NCI-H1417 (cell line): ENCODE data around the gene CCNG2.

ENCODE experiments used
- DNase-seq, 3 experiments: peaks; one replicate each; lab custom pipeline; 2025; lab: John Stamatoyannopoulos, UW

CCNG2 gene

GRCh38 chr4:77203380-77204197 is 46.6 kb downstream of the CCNG2 start:
- DNase-seq = peak; percentile 52 to 85 (median 85)

GRCh38 chr4:77204621-77205020 is 47.6 kb downstream of the CCNG2 start:
- no peak for DNase-seq

- no peak for DNase-seq
Measured at GRCh38 chr4:77209012-77209411, 52.0 kb downstream of the CCNG2 start.

GRCh38 chr4:77209936-77210335 is 52.9 kb downstream of the CCNG2 start:
- DNase-seq = no peak

- DNase-seq = no peak
Measured at GRCh38 chr4:77215107-77215506, 58.1 kb downstream of the CCNG2 start.

- DNase-seq = no peak
Measured at GRCh38 chr4:77217526-77217925, 60.5 kb downstream of the CCNG2 start.

- DNase-seq = no peak
Measured at GRCh38 chr4:77219266-77219665, 62.3 kb downstream of the CCNG2 start.
